GM12892 (cell line): ENCODE results near the gene ANKRD23.

Experiments used
- POLR2A ChIP-seq: IDR thresholded peaks from 2 replicates; pipeline ENCODE4 v1.6.1; 2011; ENCODE audit warnings: low read depth, low read length, control low read depth
- POLR2AphosphoS5 ChIP-seq: IDR thresholded peaks from 2 replicates; pipeline ENCODE4 v1.6.1; 2011; ENCODE audit warnings: low read depth, low read length, control low read depth
- TAF1 ChIP-seq: IDR thresholded peaks from 2 replicates; pipeline ENCODE4 v1.6.1; 2011; ENCODE audit warnings: low read depth, mild to moderate bottlenecking, control low read depth, low read length, borderline replicate concordance

DNA sequence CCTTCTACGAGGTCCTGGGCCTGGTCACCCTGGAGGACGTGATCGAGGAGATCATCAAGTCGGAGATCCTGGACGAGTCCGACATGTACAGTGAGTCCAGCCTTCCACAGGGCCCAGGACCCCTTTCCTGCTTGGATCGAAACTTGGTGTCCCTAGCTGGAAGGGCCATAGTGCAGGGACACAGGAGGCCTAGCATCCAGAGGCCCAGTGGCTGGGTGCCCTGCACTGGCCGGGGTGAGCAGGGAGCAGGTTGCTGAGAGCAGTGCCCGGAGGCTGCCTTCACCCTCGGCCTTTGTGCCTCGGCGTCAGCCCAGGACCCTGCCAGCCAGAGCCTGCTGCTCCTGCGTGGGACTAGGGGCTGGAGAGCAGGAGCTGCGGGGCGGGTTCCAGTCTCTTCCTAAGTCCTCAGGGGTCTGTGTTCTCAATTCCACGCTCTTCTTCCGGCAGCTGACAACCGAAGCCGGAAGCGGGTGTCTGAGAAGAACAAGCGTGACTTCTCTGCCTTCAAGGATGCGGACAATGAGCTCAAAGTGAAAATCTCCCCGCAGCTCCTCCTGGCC lies 46.7 kb downstream of the ANKRD23 start:
- TF ChIP-seq TAF1: no peak
- TF ChIP-seq POLR2A: no peak
- TF ChIP-seq POLR2AphosphoS5: no peak
